ENCODE data around the gene VASP. TPM values are rescaled to one million over a fixed set of nuclear protein-coding genes. Genes with fewer than 3 reads are reported as not detected.

VASP gene
- total RNA-seq, 1 donor from 2014 or later, result 32.6 TPM

- H3K9me3 ChIP-seq (ENCODE audit: low read depth), result no peaks in the 10 kb centered on the region
- DNase-seq (ENCODE audit: low spot score), result no peak
- no peak overlapping the region for H2AFZ ChIP-seq (replicated peaks)
- TF ChIP-seq, protein P1, sequence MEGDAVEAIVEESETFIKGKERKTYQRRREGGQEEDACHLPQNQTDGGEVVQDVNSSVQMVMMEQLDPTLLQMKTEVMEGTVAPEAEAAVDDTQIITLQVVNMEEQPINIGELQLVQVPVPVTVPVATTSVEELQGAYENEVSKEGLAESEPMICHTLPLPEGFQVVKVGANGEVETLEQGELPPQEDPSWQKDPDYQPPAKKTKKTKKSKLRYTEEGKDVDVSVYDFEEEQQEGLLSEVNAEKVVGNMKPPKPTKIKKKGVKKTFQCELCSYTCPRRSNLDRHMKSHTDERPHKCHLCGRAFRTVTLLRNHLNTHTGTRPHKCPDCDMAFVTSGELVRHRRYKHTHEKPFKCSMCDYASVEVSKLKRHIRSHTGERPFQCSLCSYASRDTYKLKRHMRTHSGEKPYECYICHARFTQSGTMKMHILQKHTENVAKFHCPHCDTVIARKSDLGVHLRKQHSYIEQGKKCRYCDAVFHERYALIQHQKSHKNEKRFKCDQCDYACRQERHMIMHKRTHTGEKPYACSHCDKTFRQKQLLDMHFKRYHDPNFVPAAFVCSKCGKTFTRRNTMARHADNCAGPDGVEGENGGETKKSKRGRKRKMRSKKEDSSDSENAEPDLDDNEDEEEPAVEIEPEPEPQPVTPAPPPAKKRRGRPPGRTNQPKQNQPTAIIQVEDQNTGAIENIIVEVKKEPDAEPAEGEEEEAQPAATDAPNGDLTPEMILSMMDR (IDR thresholded peaks at IDR 0.05), result no peak
- no peak for TF ChIP-seq EZH2 (IDR thresholded peaks at IDR 0.05)
- no peak for TF ChIP-seq EZH2phosphoT487 (IDR thresholded peaks at IDR 0.05)
- peaks cover 6% of the 10 kb centered on the region for H3K36me3 Mint-ChIP-seq
- no peak overlapping the region for H3K27ac ChIP-seq
- H3K27me3 Mint-ChIP-seq (ENCODE audit: insufficient read depth, low read depth), result peaks cover 5% of the 10 kb centered on the region
- H4K20me1 ChIP-seq (ENCODE audit: low read depth), result peaks cover 12% of the 10 kb centered on the region
- no peaks in the 10 kb centered on the region for H3K27me3 ChIP-seq
- H3F3A ChIP-seq (ENCODE audit: low read depth), result peaks cover 26% of the 10 kb centered on the region
- H3K9ac ChIP-seq, result no peak overlapping the region
- H3K4me2 ChIP-seq, result no peak overlapping the region
- peaks cover 3% of the 10 kb centered on the region for H3K4me1 Mint-ChIP-seq
- no peak overlapping the region for H3K4me3 Mint-ChIP-seq
- no peaks in the 10 kb centered on the region for H3K36me3 ChIP-seq
- peaks cover 10% of the 10 kb centered on the region for H3K79me2 ChIP-seq (ENCODE audit: low read depth)
- no peak overlapping the region for H3K27ac Mint-ChIP-seq
- no peaks in the 10 kb centered on the region for H3K9me3 Mint-ChIP-seq
- no peaks in the 10 kb centered on the region for H3K4me1 ChIP-seq
- no peak overlapping the region for H3K4me3 ChIP-seq
These were observed 64.4 kb downstream of the VASP start for GRCh38 chr19:45571457-45572220.

GRCh38 chr19:45574526-45574925 is 67.2 kb downstream of the VASP start:
- H3F3A ChIP-seq (ENCODE audit: low read depth), result peaks cover 23% of the 10 kb centered on the region
- H3K4me1 ChIP-seq, result peaks cover 6% of the 10 kb centered on the region
- no peaks in the 10 kb centered on the region for H3K9me3 ChIP-seq (ENCODE audit: low read depth)
- peaks cover 14% of the 10 kb centered on the region for H3K79me2 ChIP-seq (ENCODE audit: low read depth)
- no peak overlapping the region for H3K4me3 Mint-ChIP-seq
- H3K27me3 ChIP-seq, result no peaks in the 10 kb centered on the region
- no peak overlapping the region for H2AFZ ChIP-seq (replicated peaks)
- peaks cover 11% of the 10 kb centered on the region for H3K4me1 Mint-ChIP-seq
- peaks cover 12% of the 10 kb centered on the region for H4K20me1 ChIP-seq (ENCODE audit: low read depth)
- no peaks in the 10 kb centered on the region for H3K9me3 Mint-ChIP-seq
- TF ChIP-seq, protein P1 (IDR thresholded peaks at IDR 0.05), result no peak
- TF ChIP-seq EZH2 (IDR thresholded peaks at IDR 0.05) (no peak), EZH2phosphoT487 (IDR thresholded peaks at IDR 0.05) (no peak)
- no peak overlapping the region for H3K27ac ChIP-seq
- DNase-seq (ENCODE audit: low spot score), result no peak
- H3K4me3 ChIP-seq, result no peak overlapping the region
- no peaks in the 10 kb centered on the region for H3K36me3 ChIP-seq
- H3K27ac Mint-ChIP-seq, result no peak overlapping the region
- H3K4me2 ChIP-seq, result no peak overlapping the region
- H3K9ac ChIP-seq, result no peak overlapping the region
- peaks cover 5% of the 10 kb centered on the region for H3K27me3 Mint-ChIP-seq (ENCODE audit: insufficient read depth, low read depth)
- H3K36me3 Mint-ChIP-seq, result peaks cover 6% of the 10 kb centered on the region

- Histone ChIP-seq H3K4me1 (peaks cover 6% of the 10 kb centered on the region), H3F3A (ENCODE audit: low read depth) (peaks cover 18% of the 10 kb centered on the region), H3K4me2 (no peak overlapping the region), H3K27me3 (no peaks in the 10 kb centered on the region), H3K9me3 (ENCODE audit: low read depth) (no peaks in the 10 kb centered on the region), H3K36me3 (no peaks in the 10 kb centered on the region), H3K9ac (no peak overlapping the region), H2AFZ (replicated peaks) (no peak overlapping the region), H4K20me1 (ENCODE audit: low read depth) (peaks cover 10% of the 10 kb centered on the region), H3K27ac (no peak overlapping the region), H3K4me3 (no peak overlapping the region), H3K79me2 (ENCODE audit: low read depth) (peaks cover 16% of the 10 kb centered on the region)
- Mint-ChIP-seq H3K4me3 (no peak overlapping the region), H3K9me3 (no peaks in the 10 kb centered on the region), H3K36me3 (peaks cover 3% of the 10 kb centered on the region), H3K27ac (no peak overlapping the region), H3K27me3 (ENCODE audit: insufficient read depth, low read depth) (peaks cover 2% of the 10 kb centered on the region), H3K4me1 (peaks cover 8% of the 10 kb centered on the region)
- no peak for DNase-seq (ENCODE audit: low spot score)
- TF ChIP-seq, protein P1 (IDR thresholded peaks at IDR 0.05), result no peak
- TF ChIP-seq EZH2 (IDR thresholded peaks at IDR 0.05) (no peak), EZH2phosphoT487 (IDR thresholded peaks at IDR 0.05) (no peak)
These were observed 67.9 kb downstream of the VASP start for GRCh38 chr19:45575216-45575615.

Other genes starting within 250 kb of the VASP start
- not detected in 2 replicates for gene CKM, start 184.6 kb upstream of the VASP start, total RNA-seq (ENCODE audit: low replicate concordance)
- 0.50 TPM in 1 of 2 replicates, not detected in the other for gene KLC3, start 166.7 kb upstream of the VASP start, total RNA-seq (ENCODE audit: low replicate concordance)
- gene ERCC2, start 136.9 kb upstream of the VASP start, total RNA-seq (ENCODE audit: low replicate concordance), result 31.0 and 71.6 TPM in 2 replicates
- gene PPP1R13L, start 102.4 kb upstream of the VASP start, total RNA-seq (ENCODE audit: low replicate concordance), result 2.9 and 8.6 TPM in 2 replicates
- 5.5 and 6.8 TPM in 2 replicates for gene POLR1G, start 100.8 kb upstream of the VASP start, total RNA-seq (ENCODE audit: low replicate concordance)
- gene ERCC1, start 83.6 kb upstream of the VASP start, total RNA-seq (ENCODE audit: low replicate concordance), result 46.0 and 74.5 TPM in 2 replicates
- 2.3 and 5.4 TPM in 2 replicates for gene FOSB, start 39.5 kb upstream of the VASP start, total RNA-seq (ENCODE audit: low replicate concordance)
- gene RTN2, start 10.4 kb upstream of the VASP start, total RNA-seq (ENCODE audit: low replicate concordance), result 4.8 and 10.4 TPM in 2 replicates
- 2.4 and 3.6 TPM in 2 replicates for gene PPM1N, start 9.0 kb upstream of the VASP start, total RNA-seq (ENCODE audit: low replicate concordance)
- 3.7 and 11.3 TPM in 2 replicates for gene OPA3, start 77.3 kb downstream of the VASP start, total RNA-seq (ENCODE audit: low replicate concordance)
- gene GPR4, start 94.7 kb downstream of the VASP start, total RNA-seq (ENCODE audit: low replicate concordance), result not detected in 2 replicates
- 15.9 and 20.3 TPM in 2 replicates for gene EML2, start 131.9 kb downstream of the VASP start, total RNA-seq (ENCODE audit: low replicate concordance)
- gene GIPR, start 160.7 kb downstream of the VASP start, total RNA-seq (ENCODE audit: low replicate concordance), result not detected in 2 replicates
- gene SNRPD2, start 184.5 kb downstream of the VASP start, total RNA-seq (ENCODE audit: low replicate concordance), result 330 and 405 TPM in 2 replicates
- gene QPCTL, start 185.2 kb downstream of the VASP start, total RNA-seq (ENCODE audit: low replicate concordance), result 4.5 and 15.7 TPM in 2 replicates
- 7.5 and 21.3 TPM in 2 replicates for gene FBXO46, start 223.4 kb downstream of the VASP start, total RNA-seq (ENCODE audit: low replicate concordance)
- 0.06 TPM in 1 of 2 replicates, not detected in the other for gene MEIOSIN, start 226.0 kb downstream of the VASP start, total RNA-seq (ENCODE audit: low replicate concordance)

Data from neural progenitor cell (in vitro differentiated cells).